PC-3 (cell line): ENCODE data around the gene ACVRL1. TPM values are rescaled to one million over a fixed set of nuclear protein-coding genes. Genes with fewer than 3 reads are reported as not detected.

Experiments used
- ATAC-seq: fragments of 200-7000 bp; cut with Tn5 transposase; 2 replicates; pipeline ENCODE4 v1.9.1; 2020; ENCODE audit warnings: mild to moderate bottlenecking, moderate library complexity
- BruUV-seq: library from RNA; stranded (reverse); fragments of 400-500 nt; replicated peaks from 2 replicates; lab custom pipeline; 2021; lab: Mats Ljungman, UMichigan
- CTCF ChIA-PET: fragments of 300-600 bp; sonication (Branson Sonifier 250); formaldehyde crosslinking; loops from one replicate; lab custom pipeline; 2022; ENCODE audit warnings: antibody characterized with exemption; lab: Charles Lee
- POLR2A ChIA-PET: fragments of 300-600 bp; sonication (Branson Sonifier 250); formaldehyde crosslinking; loops from one replicate; lab custom pipeline; 2022; ENCODE audit warnings: antibody characterized with exemption; ENCODE audit not compliant: unreplicated experiment; lab: Charles Lee
- DNase-seq: peaks from one replicate; pipeline ENCODE4 v3.0.0-alpha.2; 2015
- H2AFZ ChIP-seq: fragments of 300-600 bp; sonication (generic); 2 replicates; pipeline ENCODE4 v1.6.0; 2016; ENCODE audit warnings: antibody characterized with exemption, low read length
- H3F3A ChIP-seq: fragments of 300-600 bp; sonication (generic); one replicate; pipeline ENCODE4 v1.6.0; 2017; ENCODE audit warnings: antibody characterized with exemption, low read length, control low read depth, mild to moderate bottlenecking; ENCODE audit not compliant: unreplicated experiment
- H3K27ac ChIP-seq: fragments of 300-600 bp; sonication (generic); 2 replicates; pipeline ENCODE4 v1.5.1; 2016; ENCODE audit warnings: mild to moderate bottlenecking, low read length
- H3K27me3 ChIP-seq: fragments of 300-600 bp; sonication (generic); 2 replicates; pipeline ENCODE4 v1.6.1; 2016; ENCODE audit warnings: low read length, mixed read lengths
- H3K36me3 ChIP-seq: fragments of 300-600 bp; sonication (generic); 2 replicates; pipeline ENCODE4 v1.6.1; 2016; ENCODE audit warnings: low read depth, mixed run types, low read length, mixed read lengths
- H3K4me1 ChIP-seq: fragments of 300-600 bp; sonication (generic); 2 replicates; pipeline ENCODE4 v1.5.1; 2016; ENCODE audit warnings: low read length; ENCODE audit not compliant: insufficient read depth
- H3K4me2 ChIP-seq: fragments of 300-600 bp; sonication (generic); 2 replicates; pipeline ENCODE4 v1.6.0; 2016; ENCODE audit warnings: low read length
- H3K4me3 ChIP-seq: fragments of 300-600 bp; sonication (generic); 2 replicates; pipeline ENCODE4 v1.5.1; 2016; ENCODE audit warnings: mild to moderate bottlenecking, low read length, mixed read lengths
- H3K79me2 ChIP-seq: fragments of 300-600 bp; sonication (generic); 2 replicates; pipeline ENCODE4 v1.6.1; 2017; ENCODE audit warnings: low read length, mixed read lengths
- H3K9ac ChIP-seq: fragments of 300-600 bp; sonication (generic); 2 replicates; pipeline ENCODE4 v1.6.0; 2016; ENCODE audit warnings: mild to moderate bottlenecking, low read length
- H3K9me2 ChIP-seq: fragments of 300-600 bp; sonication (generic); replicated peaks from 2 replicates; pipeline ENCODE4 v1.6.1; 2016; ENCODE audit warnings: mixed run types, low read length, mixed read lengths
- H3K9me3 ChIP-seq: fragments of 300-600 bp; sonication (generic); 2 replicates; pipeline ENCODE4 v1.6.1; 2016; ENCODE audit warnings: low read length, mixed read lengths
- H4K20me1 ChIP-seq: fragments of 300-600 bp; sonication (generic); 2 replicates; pipeline ENCODE4 v1.6.1; 2016; ENCODE audit warnings: low read length, mixed read lengths
- CTCF ChIP-seq: fragments of 300-600 bp; sonication (generic); conservative IDR thresholded peaks from 2 replicates; pipeline ENCODE4 v1.5.1; 2017; ENCODE audit warnings: antibody characterized with exemption, low read depth, mild to moderate bottlenecking, low read length
- EZH2 ChIP-seq: fragments of 300-600 bp; sonication (generic); IDR thresholded peaks from one replicate; pipeline ENCODE4 v1.6.1; 2017; ENCODE audit warnings: antibody characterized with exemption, mild to moderate bottlenecking, low read length; ENCODE audit not compliant: unreplicated experiment
- EZH2phosphoT487 ChIP-seq: fragments of 300-600 bp; sonication (generic); IDR thresholded peaks from 2 replicates; pipeline ENCODE4 v1.6.1; 2018; ENCODE audit warnings: mild to moderate bottlenecking, antibody characterized with exemption, low read length, borderline replicate concordance
- intact Hi-C: fragments of 100-400 bp; cut with micrococcal nuclease; formaldehyde crosslinking; loops from 2 replicates; pipeline ENCODE4 v1.9.0; 2023
- total RNA-seq: library from RNA; depleted of rRNA; stranded (reverse); fragments of >200 nt; gene quantifications from 2 replicates; pipeline ENCODE4 v1.2.3, GENCODE V29; 2014

ACVRL1 gene
- total RNA-seq, 1 experiment from 2014 or later, result not detected

DNA sequence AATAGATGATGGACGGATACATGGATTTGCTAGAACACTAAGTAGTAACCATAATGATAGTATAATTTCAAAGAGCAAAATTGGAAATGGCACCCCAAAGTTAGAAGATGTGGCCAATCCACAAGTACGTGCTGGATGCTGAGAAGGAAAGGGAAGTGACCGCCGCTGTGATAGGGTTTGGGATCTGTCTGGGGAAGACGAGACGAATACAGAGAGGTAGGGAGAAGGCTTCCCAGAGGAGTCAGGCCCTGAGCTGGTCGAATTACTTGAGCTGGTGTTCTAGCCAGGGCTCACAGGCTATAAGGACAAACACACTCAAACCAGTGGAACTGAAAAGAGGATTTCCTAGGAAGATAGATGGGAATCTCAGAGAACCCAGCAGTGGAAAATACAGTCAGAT lies 34.8 kb downstream of the ACVRL1 start:
- Histone ChIP-seq H3K27me3 (no peaks in the 10 kb centered on the region), H3K4me3 (no peak overlapping the region), H3K27ac (no peak overlapping the region), H4K20me1 (no peaks in the 10 kb centered on the region), H3K4me1 (no peaks in the 10 kb centered on the region), H3K4me2 (no peak overlapping the region), H3K36me3 (no peaks in the 10 kb centered on the region), H3K9me3 (peaks cover 15% of the 10 kb centered on the region; the same call in 1 of the 2 replicates), H2AFZ (no peak overlapping the region), H3K9ac (no peak overlapping the region), H3K79me2 (no peaks in the 10 kb centered on the region), H3F3A (no peaks in the 10 kb centered on the region), H3K9me2 (no peaks in the 10 kb centered on the region)
- no peak for DNase-seq
- intact Hi-C loops, result no loop called here
- ChIA-PET CTCF (no interaction called here), POLR2A (no interaction called here)
- TF ChIP-seq EZH2phosphoT487, result no peak
- no peak for TF ChIP-seq EZH2
- no peak for TF ChIP-seq CTCF
- no peak for ATAC-seq
- BruUV-seq, result no TSS peak

DNA sequence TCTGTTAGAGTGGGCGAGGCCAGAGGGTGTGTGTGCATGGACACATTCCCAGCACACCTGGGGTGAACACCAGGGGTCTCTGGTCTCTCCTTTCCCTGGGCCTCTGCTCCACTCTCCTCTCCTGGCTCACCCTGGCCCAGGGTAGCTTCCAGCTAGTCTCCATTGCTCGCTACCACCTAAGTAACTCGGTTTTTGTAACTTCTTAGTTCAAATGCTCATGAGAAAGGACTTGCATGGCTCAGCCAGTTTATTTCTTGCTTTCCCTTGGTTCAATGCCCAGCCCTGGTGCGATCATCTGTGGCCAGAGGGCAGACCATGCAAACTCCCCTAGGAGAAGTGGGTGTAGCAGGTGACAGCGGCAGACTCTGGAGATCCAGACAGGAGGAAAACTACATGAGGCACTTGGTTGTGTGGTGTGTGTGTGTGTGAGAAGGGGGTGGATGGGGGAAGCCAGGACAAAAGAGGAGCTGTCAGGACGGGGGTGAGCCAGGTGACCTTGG lies 35.2 kb downstream of the ACVRL1 start:
- Histone ChIP-seq H3K9me2 (no peaks in the 10 kb centered on the region), H3K27me3 (no peaks in the 10 kb centered on the region), H3K36me3 (no peaks in the 10 kb centered on the region), H3K79me2 (no peaks in the 10 kb centered on the region), H3K4me3 (no peak overlapping the region), H4K20me1 (no peaks in the 10 kb centered on the region), H3K4me1 (no peaks in the 10 kb centered on the region), H3K9me3 (peaks cover 15% of the 10 kb centered on the region; the same call in 1 of the 2 replicates), H3K9ac (no peak overlapping the region), H2AFZ (no peak overlapping the region), H3F3A (no peaks in the 10 kb centered on the region), H3K4me2 (no peak overlapping the region), H3K27ac (no peak overlapping the region)
- DNase-seq (no peak), ATAC-seq (no peak)
- ChIA-PET CTCF (no interaction called here), POLR2A (no interaction called here)
- TF ChIP-seq EZH2phosphoT487 (no peak), CTCF (no peak)
- BruUV-seq, result no TSS peak
- intact Hi-C loops, result no loop called here

- H3K4me3 ChIP-seq, result no peak overlapping the region
- no peaks in the 10 kb centered on the region for H4K20me1 ChIP-seq
- no peaks in the 10 kb centered on the region for H3K9me2 ChIP-seq
- ChIA-PET CTCF (no interaction called here), POLR2A (no interaction called here)
- no peak overlapping the region for H3K4me2 ChIP-seq
- H3K27me3 ChIP-seq, result no peaks in the 10 kb centered on the region
- no peaks in the 10 kb centered on the region for H3K36me3 ChIP-seq
- no peak for DNase-seq
- intact Hi-C loops, result no loop called here
- no peak overlapping the region for H2AFZ ChIP-seq
- H3K27ac ChIP-seq, result no peak overlapping the region
- H3K79me2 ChIP-seq, result no peaks in the 10 kb centered on the region
- no peak for ATAC-seq
- H3K9me3 ChIP-seq, result peaks cover 15% of the 10 kb centered on the region; the same call in 1 of the 2 replicates
- no peak for TF ChIP-seq EZH2
- no peak for TF ChIP-seq CTCF
- no peak for TF ChIP-seq EZH2phosphoT487
- no peaks in the 10 kb centered on the region for H3K4me1 ChIP-seq
- no peak overlapping the region for H3K9ac ChIP-seq
- BruUV-seq, result no TSS peak
- no peaks in the 10 kb centered on the region for H3F3A ChIP-seq
Observed at GRCh38 chr12:51943346-51943745, 36.0 kb downstream of the ACVRL1 start.
